Measurements from ENCODE around the gene LHFPL2.

LHFPL2 gene

DNA sequence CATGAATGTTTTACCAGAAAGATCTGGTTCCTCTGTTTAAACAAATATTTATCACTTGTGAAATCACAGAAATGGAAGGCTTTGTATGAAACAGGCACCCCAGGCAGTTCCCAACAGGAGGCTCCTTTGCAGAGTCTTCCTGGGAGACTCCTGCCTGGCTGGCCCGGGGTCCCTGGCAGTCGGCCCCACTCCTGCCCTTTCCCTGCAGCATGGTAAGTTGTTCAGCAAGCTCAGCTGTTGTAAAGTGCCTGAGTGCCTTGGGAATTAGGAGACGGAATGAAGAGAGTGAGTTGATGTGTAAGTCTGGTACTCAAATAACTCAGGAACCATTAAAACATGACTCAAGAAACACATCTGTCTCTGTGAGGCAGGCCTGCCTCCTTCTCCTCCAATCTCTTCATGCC, 17.5 kb upstream of the LHFPL2 start:
- DNase-seq (ENCODE audit: low read depth), result no peak

DNA sequence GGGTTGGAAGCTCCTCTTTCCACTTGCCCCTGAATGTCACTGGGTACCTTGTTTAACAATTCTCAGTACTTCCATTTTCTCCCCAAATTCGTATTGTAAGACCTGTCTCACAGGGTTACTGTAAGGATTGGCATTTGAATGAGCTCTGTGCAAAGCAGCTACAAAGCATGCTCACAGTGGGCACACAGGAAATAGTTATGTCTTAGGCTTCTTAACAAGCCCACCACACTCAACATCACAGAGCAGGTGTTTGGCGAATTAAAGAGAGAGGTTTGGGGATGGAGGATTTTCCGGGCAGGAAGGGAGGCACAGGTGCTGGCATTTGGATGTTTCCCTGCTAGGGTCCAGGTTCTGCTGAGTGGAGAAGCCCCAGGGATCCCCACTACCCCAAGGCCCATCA, 17.0 kb upstream of the LHFPL2 start:
- DNase-seq (ENCODE audit: low read depth), result no peak

DNA sequence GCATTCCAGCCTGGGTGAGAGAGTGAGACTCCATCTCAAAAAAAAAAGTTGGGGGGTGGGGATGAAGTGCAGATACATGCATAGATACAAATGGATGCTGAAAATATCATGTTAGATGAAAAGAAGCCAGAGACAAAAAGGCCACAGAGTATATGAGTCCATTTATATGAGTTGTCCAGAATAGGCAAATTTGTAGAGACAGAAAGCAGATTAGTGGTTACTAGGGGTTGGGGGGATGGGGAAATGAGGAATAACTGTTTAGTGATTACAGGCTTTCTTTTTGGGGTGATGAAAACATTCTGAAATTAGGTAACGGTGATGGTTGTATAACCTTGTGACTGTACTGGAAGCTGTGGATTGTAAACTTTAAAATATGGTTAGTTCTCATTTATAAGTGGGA, 13.8 kb upstream of the LHFPL2 start:
- DNase-seq (ENCODE audit: low read depth), result no peak

DNA sequence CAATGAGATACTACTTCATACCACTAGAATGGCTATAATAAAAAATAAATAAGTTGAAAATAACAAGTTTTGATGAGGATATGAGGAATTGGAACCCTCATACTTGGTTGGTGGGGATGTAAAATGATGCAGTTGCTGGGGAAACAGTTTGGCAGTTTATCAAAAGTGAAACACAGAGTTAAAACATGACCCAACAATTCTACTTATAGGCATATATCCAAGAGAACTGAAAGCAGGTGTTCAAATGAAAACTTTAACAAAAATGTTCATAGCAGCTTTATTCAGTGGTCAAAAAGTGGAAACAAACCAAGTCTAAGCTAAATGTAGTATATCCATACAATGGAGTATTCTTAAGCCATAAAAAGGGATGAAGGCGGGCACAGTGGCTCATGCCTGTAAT, 13.1 kb upstream of the LHFPL2 start:
- no peak for DNase-seq (ENCODE audit: low read depth)

DNA sequence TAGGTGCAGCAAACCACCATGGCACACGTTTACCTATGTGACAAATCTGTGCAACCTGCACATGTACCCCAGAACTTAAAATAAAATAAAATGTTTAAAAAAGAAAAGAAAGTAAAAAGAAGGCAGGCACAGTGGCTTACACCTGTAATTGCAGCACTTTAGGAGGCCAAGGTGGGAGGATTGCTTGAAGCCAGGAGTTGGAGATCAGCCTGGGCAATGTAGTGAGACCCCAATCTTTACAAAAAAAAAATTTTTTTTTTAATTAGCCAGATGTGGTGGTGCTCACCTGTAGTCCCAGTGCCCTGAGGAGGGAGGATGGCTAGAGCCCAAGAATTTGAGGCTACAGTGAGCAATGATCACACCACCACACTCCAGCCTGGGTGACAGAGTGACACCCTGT, 12.5 kb upstream of the LHFPL2 start:
- DNase-seq (ENCODE audit: low read depth), result no peak

DNA sequence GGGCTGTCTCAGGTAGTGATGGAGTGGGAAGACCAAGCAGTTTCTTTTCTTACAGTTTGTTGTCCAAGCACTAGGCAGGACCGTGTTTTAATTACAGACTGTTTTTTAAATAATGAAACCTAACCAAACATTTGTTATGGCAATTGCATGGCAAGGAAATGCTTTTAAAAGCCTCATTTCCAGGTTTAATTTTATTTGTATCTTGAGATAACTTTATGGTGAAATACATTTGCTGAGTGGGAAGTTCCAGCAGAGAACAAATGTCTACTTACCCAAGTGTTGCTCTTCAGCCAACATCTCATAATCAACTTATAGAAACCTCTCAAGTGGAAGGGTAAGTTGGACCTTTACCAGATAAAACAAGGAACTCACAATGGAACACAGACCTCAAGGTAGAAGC, 11.8 kb upstream of the LHFPL2 start:
- DNase-seq (ENCODE audit: low read depth), result no peak

DNA sequence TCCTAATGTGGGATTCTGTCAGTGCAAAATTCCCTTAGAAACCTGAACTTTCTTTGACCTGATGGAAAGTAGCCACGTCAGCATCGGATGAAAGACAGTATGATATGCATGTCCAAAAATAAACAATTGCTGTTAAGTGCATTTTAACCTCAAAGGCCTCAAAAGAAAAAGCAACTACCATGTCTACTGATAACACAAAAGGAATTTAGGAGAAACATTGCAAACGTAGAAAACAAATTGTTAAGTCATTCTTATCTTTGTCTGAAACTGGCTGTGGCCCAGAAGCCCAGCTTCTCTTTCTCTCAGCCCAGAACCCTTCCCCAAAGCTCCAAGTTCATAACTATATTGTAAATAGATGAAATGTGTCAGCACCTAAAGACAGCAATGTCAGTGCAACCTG, 11.1 kb upstream of the LHFPL2 start:
- DNase-seq (ENCODE audit: low read depth), result no peak

DNA sequence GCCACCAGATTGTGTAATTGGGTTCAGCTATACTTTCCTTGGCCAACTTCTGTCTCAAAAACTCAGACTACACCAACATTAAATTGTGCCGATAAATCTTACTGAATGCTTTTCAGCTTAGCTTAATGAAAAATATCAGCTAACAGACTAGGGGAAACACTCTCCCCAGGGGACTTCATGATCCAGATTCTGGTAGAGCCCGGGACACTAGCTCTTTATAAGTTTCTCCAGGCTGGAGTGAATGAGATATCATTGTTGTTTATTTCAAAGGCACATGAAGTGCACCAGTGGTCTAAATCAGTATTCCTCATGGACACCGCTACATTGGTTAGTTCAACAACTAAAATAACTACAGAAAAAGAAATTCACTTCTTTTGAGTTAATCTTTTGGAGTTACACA, 10.5 kb upstream of the LHFPL2 start:
- DNase-seq (ENCODE audit: low read depth), result no peak

DNA sequence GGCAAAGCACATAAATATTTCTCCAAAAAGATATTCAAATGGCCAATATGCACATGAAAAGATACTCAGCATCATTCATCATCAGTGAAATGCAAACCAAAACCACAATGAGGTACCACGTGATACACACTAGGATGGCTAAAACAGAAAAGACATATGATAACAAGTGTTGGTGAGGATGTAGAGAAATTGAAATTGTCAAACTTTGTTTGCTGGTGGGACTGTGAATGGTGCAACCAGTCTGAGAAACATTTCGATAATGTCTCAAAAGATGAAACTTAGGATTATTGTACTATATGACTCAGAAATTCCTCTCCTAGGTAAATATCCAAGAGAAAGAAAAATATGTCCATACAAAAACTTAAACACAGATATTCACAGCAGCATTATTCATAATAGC, 8.6 kb upstream of the LHFPL2 start:
- no peak for DNase-seq (ENCODE audit: low read depth)

DNA sequence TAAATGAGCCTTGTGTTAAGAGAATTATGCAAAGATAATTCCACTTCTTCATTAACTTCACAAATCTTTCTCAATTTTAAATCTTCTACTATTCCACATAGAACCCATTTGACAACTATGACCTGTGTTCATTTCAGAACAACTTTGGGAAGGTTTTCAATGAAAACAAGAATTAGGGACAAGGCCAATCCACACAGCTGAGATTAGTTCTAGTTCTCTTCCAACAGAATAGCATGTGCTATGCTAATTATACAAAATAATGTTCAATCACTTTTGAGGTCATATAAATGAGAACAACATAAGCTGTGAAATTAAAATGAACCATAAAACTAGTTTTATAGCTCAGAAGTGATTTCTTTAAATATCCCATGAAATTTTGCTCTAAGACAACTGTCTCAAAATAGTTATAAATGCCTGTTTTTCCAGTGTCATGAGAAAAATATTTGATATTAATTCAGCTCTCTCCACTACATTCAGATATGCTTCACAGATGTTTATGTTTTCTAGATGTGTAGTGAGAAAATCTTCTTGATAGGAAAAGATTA, 7.2 kb upstream of the LHFPL2 start:
- no peak for DNase-seq (ENCODE audit: low read depth)

DNA sequence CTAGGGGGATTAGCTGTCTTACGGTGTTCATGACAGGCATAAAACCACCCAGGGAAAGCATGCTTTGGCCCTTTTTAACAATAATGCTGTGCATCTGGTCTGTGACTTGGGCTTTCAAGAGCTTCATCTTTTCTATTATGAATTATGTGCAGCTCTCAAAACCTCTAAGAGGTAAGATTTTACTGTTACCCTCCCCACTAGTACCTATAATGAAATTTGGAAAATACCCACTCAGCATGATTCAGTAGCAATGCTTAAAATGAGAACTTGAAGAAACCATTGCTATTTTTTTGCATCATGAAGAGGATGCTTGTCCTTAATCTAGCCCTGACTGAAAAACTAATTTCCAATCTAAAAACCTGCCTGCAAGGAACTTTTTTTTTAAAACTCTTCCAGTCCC, 5.8 kb upstream of the LHFPL2 start:
- DNase-seq (ENCODE audit: low read depth), result no peak

DNA sequence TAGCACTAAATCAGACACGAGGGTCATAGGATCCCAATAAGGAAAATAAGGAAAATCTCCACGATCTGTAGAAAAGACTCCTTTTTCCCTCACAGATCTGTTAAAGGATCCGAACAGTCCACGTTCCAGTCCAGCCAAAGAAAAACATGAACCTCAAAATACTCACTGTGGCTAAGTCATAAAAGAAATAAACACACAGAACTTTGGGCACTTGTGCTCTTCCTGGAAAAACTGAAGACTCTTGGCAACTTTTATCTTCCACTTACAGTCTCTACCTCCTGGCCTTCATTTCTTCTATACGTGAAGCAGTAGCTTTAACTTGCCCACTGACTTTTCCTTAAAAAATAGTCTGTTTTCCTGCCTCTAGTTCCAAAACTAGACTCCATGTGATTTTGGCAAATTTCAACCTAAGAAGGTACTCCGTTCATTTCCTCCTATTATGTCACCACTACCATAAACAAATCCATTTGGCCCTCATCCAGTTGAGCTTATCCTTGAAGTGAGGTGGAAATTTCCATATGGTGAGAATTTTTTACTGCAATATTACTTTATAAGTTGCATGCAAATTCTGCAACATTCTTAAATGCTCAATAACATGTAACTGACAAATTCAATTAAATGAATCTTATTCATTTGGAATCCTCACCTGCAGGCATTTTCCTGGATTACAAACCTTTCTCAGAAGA, 5.3 kb upstream of the LHFPL2 start:
- no peak for DNase-seq (ENCODE audit: low read depth)

DNA sequence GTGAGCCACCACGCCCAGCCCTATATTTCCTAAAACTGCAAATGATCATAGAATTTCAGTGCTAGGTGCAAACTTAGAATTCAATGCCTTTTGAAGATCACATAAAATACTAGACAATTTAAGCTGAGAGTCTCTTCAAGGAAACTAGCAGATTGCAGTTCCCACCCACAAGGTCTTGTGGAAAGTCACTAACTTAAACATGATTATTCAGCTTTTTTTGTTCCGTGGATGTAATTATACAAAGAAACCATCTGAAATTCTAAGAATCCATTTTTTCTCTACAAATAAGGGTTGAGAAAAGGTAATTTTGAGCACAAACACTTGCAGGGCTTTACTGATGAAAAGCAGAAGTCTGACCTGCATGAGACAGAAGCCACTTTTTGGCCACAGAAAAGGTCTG, 4.5 kb upstream of the LHFPL2 start:
- no peak for DNase-seq (ENCODE audit: low read depth)

DNA sequence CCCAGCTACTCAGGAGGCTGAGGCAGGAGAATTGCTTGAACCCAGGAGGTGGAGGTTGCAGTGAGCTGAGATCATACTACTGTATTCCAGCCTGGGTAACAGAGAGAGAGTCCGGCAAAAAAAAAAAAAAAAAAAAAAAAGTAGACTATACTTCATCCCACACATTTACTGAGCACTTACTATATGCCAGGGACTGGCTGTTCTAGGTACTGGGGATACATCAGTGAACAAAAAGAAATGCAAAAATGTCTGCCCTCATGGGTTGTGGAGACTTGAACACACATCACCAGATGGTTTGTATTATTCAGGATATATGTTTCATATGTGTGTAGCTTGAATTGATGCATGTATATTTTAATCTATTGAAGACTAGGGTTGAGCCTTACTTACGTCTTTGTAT, 2.9 kb upstream of the LHFPL2 start:
- no peak for DNase-seq (ENCODE audit: low read depth)

DNA sequence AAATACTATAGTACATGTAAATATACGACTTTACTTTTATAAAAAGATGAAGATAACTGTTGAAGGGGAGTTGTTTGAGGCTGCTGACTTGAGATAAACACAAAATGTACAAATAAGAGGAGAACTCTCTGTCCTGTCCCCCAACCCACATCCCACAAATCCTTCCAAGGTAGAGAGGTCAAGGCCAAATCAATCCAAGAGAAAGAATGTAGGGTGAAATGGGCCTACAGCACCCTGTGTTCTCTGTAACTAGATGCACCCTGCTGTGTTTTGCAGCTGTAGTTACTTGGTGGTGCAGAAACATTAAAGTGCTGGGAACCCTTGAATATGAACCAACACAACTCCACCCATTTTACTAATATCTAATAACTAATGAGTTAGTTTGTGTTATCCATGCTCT, 2.0 kb upstream of the LHFPL2 start:
- DNase-seq (ENCODE audit: low read depth), result no peak

DNA sequence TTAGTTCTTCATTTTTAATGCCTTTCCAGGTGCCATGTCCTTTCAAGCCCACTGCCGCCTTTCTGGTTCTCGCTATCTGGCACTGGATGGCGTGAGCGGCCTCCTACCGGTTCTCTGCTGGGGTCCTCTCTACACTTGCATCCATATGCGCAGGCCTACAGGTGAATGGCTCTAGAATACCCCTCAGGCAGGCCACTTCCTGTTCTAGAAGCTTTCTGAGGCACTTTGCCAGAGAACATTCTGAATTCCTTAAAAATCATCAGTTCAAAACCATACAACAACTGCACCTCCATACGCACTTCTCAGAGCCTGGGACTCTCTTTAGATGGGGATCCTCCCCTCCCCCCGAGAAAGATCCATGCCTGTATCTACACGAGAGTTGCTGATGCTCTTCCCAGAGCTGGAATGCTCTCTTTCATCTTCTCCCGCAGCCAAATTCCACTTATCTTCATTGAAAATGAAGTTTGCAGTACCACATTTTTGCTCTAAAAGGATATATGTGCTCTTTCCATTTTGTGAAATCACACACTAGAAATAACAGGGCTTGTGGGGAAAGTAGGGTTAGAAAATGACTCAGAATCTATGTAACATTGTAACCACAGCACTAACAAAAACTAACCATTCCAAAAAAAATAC, 1.4 kb upstream of the LHFPL2 start:
- no peak for DNase-seq (ENCODE audit: low read depth)

DNA sequence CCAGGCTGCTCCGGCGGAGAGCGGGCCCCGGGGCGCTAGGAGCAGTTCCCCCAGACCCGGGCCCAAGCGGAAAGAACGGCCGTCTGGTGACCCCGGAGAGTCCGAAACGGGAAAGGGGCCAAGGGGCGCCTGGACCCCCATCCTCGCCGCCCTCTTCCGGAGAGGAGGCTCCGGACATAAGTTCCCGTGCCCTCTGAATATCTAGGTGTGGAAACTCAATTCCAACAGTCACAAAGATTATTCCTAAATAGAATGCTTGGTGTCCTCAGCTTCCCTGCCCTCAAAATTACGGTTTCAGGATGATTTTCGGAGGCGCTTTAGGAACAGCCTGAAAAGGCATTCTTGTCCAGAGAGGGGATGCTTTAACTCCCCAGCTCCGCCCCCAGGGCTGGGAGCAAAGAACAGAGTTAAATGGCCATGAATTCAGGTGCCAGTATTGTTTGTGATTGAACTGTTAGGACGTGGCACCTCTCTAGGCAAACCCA, 681 bp upstream of the LHFPL2 start:
- DNase-seq (ENCODE audit: low read depth), result no peak

DNA sequence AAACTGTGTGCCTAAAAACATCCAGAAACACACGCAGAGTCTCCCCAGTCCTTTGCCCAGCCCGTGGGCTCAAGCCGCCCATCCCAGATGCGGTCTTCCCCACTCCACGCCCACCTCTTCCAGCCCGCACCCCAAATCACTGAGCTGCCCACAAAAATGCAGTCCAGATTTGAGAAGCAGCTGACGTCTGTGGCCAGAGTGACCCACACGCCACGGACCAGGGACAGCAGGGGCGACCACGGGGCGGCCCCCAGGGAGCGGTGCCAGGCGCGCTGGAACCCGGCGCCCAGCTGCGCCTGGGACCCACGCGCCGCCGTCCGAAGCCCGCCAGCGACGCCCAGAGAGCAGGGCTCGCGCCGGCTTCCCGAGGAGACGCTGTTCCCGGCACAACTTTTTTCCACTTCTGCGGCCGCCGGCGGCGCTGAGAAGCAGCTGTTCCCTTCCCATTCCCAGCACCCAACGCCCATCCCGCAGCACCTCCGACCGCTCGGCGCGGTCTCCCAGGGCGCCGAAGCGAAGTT, 674 bp downstream of the LHFPL2 start:
- no peak for DNase-seq (ENCODE audit: low read depth)

DNA sequence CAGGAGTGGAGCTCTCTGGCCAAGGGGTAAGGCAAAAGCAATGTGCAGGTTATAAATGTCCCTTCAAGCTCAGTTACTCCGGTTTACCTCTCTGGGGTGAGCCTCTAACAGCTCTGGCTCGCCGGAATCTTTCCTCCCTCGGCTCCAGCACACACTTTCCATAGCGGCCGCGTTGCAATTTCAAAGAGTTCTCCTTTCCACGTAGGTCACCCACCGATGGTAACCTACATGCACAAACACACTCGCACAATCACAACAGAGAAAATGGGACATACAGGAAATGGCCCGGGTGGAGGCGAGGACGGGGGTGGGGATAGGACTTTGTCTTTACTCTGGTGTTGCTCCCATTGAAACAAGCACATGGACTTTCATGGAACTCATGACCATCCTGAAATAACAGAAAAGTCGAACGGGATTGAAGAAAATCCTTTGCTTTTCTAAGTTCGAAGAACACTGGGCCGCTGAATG, 1.2 kb downstream of the LHFPL2 start:
- no peak for DNase-seq (ENCODE audit: low read depth)

DNA sequence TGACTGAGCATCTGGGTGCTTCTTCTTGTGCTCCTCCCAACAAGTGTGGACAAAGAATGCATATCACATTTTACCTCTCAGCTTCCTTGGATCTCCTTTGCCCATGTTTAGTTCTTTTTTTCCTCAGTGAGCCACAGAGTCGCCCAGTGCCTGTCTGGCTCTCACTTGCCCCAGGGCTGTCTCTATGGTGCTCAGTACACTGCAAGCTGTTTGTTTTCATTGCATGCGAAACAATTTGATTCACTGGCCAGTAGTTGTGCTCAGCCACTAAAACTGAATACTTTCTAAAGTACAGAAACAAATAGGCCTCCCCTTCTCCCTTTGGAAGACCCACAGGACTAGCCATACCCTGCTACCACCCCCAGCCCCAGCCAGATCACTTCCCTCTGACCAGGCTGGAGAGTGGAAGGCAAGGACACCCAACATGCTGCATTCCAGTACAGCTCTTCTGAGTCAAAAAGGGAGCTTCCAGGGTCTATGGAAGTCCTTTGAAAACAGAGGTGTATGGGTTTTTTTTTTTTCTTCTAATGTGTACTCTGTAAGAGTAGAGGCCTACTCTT, 3.8 kb downstream of the LHFPL2 start:
- no peak for DNase-seq (ENCODE audit: low read depth)

DNA sequence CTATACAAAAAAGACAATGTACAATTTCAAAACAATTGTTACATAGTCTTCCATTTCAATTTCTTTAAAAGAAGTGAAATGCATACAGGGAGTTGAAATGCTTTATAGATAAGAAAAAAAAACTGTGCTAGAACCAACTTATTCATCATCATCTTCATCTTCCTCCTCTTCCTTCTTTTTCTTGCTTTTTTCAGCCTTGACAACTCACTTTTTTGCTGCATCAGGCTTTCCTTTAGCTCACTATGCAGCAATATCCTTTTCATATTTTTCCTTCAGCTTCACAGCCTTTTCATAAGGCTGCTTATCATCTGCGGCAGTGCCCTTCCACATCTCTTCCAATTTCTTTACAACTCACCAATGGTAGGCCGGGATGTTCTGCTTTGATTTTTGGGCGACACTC, 4.4 kb downstream of the LHFPL2 start:
- DNase-seq (ENCODE audit: low read depth), result no peak

DNA sequence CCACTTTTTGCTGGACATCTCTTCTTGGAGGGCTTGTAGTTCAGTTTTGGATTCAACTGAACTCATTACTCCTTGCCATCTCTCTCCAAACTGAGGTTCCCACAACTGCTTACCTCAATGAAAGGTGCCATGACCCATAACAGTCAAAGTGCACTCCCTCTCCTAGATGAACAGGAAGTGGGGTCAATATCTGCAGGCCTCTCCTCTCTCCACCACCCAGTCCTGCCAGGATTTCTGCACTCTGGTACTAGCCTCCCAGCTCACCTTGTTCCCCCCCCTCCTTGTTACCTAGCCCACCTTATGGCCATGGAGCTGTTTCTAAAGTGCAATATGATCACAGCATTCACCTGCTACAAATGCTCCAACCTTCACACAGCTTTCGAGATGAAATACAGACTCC, 5.9 kb downstream of the LHFPL2 start:
- DNase-seq (ENCODE audit: low read depth), result no peak

Measured in activated gamma-delta T cell treated with anti-CD3 and anti-CD28 coated beads, Interleukin-2, amount 50 U/mL, for 16 hours (primary cell).